ENCODE results near the gene ITPRIPL1.

Gene ITPRIPL1

DNA sequence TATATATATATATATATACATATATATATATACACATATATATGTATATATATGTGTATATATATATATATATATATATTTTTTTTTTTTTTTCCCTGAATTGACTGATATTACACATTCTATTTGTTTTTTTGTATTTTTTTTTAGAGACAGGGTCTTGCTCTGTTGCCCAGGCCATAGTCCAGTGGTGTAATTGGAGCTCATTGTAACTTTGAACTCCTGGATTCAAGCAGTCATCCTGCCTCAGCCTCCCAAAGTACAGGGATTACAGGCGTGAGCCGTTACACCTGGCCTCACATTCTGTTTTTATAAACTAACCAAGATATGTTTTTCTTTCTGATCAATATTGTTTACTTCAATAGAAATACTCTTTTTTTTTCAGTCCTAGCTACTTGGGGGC lies 36.6 kb downstream of the ITPRIPL1 start:
- no peak for DNase-seq

DNA sequence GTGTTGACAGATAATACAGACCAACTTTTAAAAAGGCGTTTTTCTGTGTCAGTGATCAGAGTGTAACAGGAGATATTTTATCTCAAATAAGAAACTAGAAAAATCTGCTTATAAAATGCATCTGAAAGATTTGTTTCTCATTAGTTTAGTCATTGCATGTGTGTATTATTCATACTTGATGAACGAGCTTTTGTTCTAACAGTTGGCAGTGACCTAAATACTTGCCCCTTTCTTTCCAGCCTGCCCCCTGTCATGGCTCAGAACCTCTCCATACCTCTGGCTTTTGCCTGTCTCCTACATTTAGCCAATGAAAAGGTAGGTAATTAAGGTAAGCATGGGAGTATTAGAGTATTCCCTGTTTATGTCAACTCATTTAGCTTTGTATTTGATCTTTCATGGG lies 44.1 kb downstream of the ITPRIPL1 start:
- DNase-seq: no peak

DNA sequence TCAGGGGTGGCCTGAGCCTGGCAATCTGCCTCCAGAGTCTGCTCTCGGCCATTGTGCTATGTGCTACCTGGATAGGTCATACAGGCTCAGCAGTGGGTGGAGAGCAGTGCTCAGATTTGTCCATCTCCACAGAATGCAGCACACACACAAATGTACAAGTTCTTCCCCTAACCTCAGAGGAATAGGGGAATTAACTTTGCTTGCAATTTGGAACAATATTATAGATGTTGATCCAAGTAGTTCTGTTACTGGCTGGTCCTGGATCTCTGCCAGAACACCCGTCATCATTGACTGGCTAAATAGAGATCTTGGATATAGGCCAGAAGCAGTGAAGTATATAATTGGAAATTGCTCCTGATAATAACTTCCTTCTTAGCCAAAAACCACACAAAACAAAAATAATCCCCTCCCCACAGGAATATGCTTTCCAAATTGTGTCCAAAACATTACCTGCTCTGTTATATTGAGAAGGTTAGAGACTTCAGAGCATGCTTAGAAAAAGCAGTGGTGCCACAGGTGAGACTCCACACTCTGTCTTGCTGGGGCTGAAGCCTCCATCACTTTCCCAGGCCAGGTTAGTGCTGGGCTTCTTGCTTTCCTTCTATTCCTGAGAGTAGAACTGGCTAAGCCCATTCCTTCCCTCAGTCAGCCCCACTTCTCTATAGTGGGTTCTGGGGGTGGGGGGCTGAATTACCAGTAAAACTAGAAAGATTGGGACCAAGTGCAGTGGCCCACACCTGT lies 49.3 kb downstream of the ITPRIPL1 start:
- DNase-seq: peak; percentile 70
